H1 (cell line): ENCODE data around the gene PANX2. TPM values are rescaled to one million over a fixed set of nuclear protein-coding genes. Genes with fewer than 3 reads are reported as not detected.

ENCODE experiments used
- CHD1 ChIP-seq: IDR thresholded peaks from 2 replicates; pipeline ENCODE4 v1.6.1; 2012; ENCODE audit warnings: low read depth, low read length, improper control_type of control experiment
- CHD2 ChIP-seq: IDR thresholded peaks from 2 replicates; pipeline ENCODE4 v1.6.1; 2012; ENCODE audit warnings: low read length, improper control_type of control experiment
- FOSL1 ChIP-seq: IDR thresholded peaks from 2 replicates; pipeline ENCODE4 v1.6.1; 2011; ENCODE audit warnings: mild to moderate bottlenecking, low read depth, low read length, moderate library complexity; ENCODE audit not compliant: insufficient read depth
- NRF1 ChIP-seq: IDR thresholded peaks from 2 replicates; pipeline ENCODE4 v1.6.1; 2011; ENCODE audit warnings: mild to moderate bottlenecking, low read depth, low read length, improper control_type of control experiment
- RNF2 ChIP-seq: fragments of 200-900, 300-1000 bp; sonication (generic); IDR thresholded peaks from 2 replicates; pipeline ENCODE4 v1.7.1; 2016; ENCODE audit warnings: borderline replicate concordance, low read depth, mild to moderate bottlenecking, antibody characterized with exemption, low read length; ENCODE audit not compliant: poor library complexity, severe bottlenecking; ENCODE audit errors: missing control alignments
- RXRA ChIP-seq: IDR thresholded peaks from 2 replicates; pipeline ENCODE4 v1.6.1; 2011; ENCODE audit warnings: low read depth, mild to moderate bottlenecking, low read length, moderate library complexity; ENCODE audit not compliant: insufficient read depth
- TAF7 ChIP-seq: optimal IDR thresholded peaks from 2 replicates; pipeline ENCODE3; 2011; ENCODE audit warnings: low read depth, mild to moderate bottlenecking, inconsistent platforms, low read length, moderate library complexity, borderline replicate concordance
- ZNF274 ChIP-seq: IDR thresholded peaks from 2 replicates; pipeline ENCODE4 v1.7.0; 2012; ENCODE audit warnings: low read length, borderline replicate concordance; ENCODE audit errors: extremely low read depth
- polyA plus RNA-seq, 7 experiments: library from polyadenylated mRNA; depleted of rRNA in 3 of 7; stranded (reverse) in 5 of 7; unstranded in 2 of 7; fragments of >200 nt in 5 of 7; fragments of 200-250 nt in 2 of 7; gene quantifications; 1 replicate in 5 of 7; 2 replicates in 1 of 7; 4 replicates in 1 of 7; pipeline versions ENCODE4 v1.2.1 to v1.2.3, GENCODE V29; 2011 to 2013; ENCODE audit warnings: missing spikeins in 2 of 7, mixed read lengths in 2 of 7
- total RNA-seq: library from RNA; stranded (reverse); fragmentation: NEBNext Ultra II Directional; extraction: Animal tissue kit (Norgen Biotek cat#: 25700); gene quantifications from 2 replicates; pipeline ENCODE4 v1.2.1, GENCODE V29; 2021
- TF ChIP-seq, protein P1 (sequence below): IDR thresholded peaks from 2 replicates; pipeline ENCODE4 v1.6.1; 2011; ENCODE audit warnings: low read depth, mild to moderate bottlenecking, low read length; ENCODE audit not compliant: insufficient read depth
- TF ChIP-seq, protein P2 (sequence below): fragments of 300-600 bp; sonication (generic); IDR thresholded peaks from 2 replicates; pipeline ENCODE4 v1.7.1; 2012; ENCODE audit warnings: low read length, moderate library complexity, mild to moderate bottlenecking, inconsistent platforms; ENCODE audit not compliant: insufficient replicate concordance

Gene PANX2
- total and polyA plus RNA-seq, 2 of the 8 experiments (the other 6 are each of a cell fraction or from before 2014, with no cell fraction given), result 3.5 to 5.0 TPM

DNA sequence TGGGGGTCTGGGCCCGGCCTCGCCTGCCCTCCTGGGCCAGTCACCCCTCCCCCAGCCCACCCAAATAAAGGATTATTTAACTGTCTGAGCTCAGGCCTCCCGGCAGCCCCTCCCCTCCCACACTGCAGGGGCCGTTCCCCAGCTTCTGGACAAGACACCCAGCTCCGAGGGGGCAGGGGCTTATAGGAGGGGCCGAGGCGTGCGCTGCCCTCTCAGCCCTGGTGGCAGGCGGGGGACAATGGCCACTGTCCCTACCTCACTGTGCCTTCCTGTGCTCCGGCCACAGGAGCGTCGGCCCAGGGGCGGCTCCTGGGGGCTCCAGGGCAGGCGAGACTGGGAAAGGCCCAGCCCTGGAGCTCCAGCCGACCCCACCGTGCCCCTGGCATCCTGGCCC, 28.1 kb downstream of the PANX2 start (continued):
- TF ChIP-seq, protein P1, sequence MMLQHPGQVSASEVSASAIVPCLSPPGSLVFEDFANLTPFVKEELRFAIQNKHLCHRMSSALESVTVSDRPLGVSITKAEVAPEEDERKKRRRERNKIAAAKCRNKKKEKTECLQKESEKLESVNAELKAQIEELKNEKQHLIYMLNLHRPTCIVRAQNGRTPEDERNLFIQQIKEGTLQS, result no peak
- TF ChIP-seq NRF1 (no peak), CHD2 (no peak), ZNF274 (no peak), RNF2 (no peak), TAF7 (no peak), FOSL1 (no peak), RXRA (no peak), CHD1 (no peak)
- TF ChIP-seq, protein P2, sequence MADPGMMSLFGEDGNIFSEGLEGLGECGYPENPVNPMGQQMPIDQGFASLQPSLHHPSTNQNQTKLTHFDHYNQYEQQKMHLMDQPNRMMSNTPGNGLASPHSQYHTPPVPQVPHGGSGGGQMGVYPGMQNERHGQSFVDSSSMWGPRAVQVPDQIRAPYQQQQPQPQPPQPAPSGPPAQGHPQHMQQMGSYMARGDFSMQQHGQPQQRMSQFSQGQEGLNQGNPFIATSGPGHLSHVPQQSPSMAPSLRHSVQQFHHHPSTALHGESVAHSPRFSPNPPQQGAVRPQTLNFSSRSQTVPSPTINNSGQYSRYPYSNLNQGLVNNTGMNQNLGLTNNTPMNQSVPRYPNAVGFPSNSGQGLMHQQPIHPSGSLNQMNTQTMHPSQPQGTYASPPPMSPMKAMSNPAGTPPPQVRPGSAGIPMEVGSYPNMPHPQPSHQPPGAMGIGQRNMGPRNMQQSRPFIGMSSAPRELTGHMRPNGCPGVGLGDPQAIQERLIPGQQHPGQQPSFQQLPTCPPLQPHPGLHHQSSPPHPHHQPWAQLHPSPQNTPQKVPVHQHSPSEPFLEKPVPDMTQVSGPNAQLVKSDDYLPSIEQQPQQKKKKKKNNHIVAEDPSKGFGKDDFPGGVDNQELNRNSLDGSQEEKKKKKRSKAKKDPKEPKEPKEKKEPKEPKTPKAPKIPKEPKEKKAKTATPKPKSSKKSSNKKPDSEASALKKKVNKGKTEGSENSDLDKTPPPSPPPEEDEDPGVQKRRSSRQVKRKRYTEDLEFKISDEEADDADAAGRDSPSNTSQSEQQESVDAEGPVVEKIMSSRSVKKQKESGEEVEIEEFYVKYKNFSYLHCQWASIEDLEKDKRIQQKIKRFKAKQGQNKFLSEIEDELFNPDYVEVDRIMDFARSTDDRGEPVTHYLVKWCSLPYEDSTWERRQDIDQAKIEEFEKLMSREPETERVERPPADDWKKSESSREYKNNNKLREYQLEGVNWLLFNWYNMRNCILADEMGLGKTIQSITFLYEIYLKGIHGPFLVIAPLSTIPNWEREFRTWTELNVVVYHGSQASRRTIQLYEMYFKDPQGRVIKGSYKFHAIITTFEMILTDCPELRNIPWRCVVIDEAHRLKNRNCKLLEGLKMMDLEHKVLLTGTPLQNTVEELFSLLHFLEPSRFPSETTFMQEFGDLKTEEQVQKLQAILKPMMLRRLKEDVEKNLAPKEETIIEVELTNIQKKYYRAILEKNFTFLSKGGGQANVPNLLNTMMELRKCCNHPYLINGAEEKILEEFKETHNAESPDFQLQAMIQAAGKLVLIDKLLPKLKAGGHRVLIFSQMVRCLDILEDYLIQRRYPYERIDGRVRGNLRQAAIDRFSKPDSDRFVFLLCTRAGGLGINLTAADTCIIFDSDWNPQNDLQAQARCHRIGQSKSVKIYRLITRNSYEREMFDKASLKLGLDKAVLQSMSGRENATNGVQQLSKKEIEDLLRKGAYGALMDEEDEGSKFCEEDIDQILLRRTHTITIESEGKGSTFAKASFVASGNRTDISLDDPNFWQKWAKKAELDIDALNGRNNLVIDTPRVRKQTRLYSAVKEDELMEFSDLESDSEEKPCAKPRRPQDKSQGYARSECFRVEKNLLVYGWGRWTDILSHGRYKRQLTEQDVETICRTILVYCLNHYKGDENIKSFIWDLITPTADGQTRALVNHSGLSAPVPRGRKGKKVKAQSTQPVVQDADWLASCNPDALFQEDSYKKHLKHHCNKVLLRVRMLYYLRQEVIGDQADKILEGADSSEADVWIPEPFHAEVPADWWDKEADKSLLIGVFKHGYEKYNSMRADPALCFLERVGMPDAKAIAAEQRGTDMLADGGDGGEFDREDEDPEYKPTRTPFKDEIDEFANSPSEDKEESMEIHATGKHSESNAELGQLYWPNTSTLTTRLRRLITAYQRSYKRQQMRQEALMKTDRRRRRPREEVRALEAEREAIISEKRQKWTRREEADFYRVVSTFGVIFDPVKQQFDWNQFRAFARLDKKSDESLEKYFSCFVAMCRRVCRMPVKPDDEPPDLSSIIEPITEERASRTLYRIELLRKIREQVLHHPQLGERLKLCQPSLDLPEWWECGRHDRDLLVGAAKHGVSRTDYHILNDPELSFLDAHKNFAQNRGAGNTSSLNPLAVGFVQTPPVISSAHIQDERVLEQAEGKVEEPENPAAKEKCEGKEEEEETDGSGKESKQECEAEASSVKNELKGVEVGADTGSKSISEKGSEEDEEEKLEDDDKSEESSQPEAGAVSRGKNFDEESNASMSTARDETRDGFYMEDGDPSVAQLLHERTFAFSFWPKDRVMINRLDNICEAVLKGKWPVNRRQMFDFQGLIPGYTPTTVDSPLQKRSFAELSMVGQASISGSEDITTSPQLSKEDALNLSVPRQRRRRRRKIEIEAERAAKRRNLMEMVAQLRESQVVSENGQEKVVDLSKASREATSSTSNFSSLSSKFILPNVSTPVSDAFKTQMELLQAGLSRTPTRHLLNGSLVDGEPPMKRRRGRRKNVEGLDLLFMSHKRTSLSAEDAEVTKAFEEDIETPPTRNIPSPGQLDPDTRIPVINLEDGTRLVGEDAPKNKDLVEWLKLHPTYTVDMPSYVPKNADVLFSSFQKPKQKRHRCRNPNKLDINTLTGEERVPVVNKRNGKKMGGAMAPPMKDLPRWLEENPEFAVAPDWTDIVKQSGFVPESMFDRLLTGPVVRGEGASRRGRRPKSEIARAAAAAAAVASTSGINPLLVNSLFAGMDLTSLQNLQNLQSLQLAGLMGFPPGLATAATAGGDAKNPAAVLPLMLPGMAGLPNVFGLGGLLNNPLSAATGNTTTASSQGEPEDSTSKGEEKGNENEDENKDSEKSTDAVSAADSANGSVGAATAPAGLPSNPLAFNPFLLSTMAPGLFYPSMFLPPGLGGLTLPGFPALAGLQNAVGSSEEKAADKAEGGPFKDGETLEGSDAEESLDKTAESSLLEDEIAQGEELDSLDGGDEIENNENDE, result no peak
